ENCODE measurements around the gene TET3. TPM values are rescaled to one million over a fixed set of nuclear protein-coding genes. Genes with fewer than 3 reads are reported as not detected.

The TET3 gene
- total RNA-seq, 1 experiment from 2014 or later: 19.1 TPM

- DNase-seq: no peak
- Histone ChIP-seq H3K9me2 (ENCODE audit: insufficient read depth) (no peaks in the 10 kb centered on the region), H3K27me3 (ENCODE audit: insufficient read depth, low read depth) (no peaks in the 10 kb centered on the region), H3K27ac (no peak overlapping the region), H4K20me1 (ENCODE audit: insufficient read depth) (peaks cover 57% of the 10 kb centered on the region), H3K79me2 (ENCODE audit: low read depth) (peaks cover 77% of the 10 kb centered on the region), H3F3A (ENCODE audit: insufficient read depth, low read depth) (peaks cover 1% of the 10 kb centered on the region), H2AFZ (no peak overlapping the region), H3K36me3 (ENCODE audit: low read depth) (no peaks in the 10 kb centered on the region), H3K4me3 (no peak overlapping the region), H3K4me2 (no peak overlapping the region), H3K4me1 (replicated peaks; ENCODE audit: insufficient read depth) (no peaks in the 10 kb centered on the region), H3K9me3 (ENCODE audit: insufficient read depth, low read depth) (no peaks in the 10 kb centered on the region)
- TF ChIP-seq CTCF (conservative IDR thresholded peaks at IDR 0.05) (no peak), EZH2 (IDR thresholded peaks at IDR 0.05; ENCODE audit: low read depth) (no peak)
- ChIA-PET POLR2A (ENCODE audit: unreplicated experiment) (no interaction called here), CTCF (no interaction called here)
- intact Hi-C loops (cut with micrococcal nuclease; ENCODE audit: unreplicated experiment): no loop called here
- no TSS peak for BruUV-seq (replicated peaks)
These were observed 42.8 kb downstream of the TET3 start for GRCh38 chr2:74027496-74027895.

- peaks cover 70% of the 10 kb centered on the region for H3K79me2 ChIP-seq (ENCODE audit: low read depth)
- intact Hi-C loops (cut with micrococcal nuclease; ENCODE audit: unreplicated experiment): no loop called here
- H3K27me3 ChIP-seq (ENCODE audit: insufficient read depth, low read depth): no peaks in the 10 kb centered on the region
- POLR2A ChIA-PET (ENCODE audit: unreplicated experiment): no interaction called here
- peaks cover 54% of the 10 kb centered on the region for H4K20me1 ChIP-seq (ENCODE audit: insufficient read depth)
- H3K9me2 ChIP-seq (ENCODE audit: insufficient read depth): no peaks in the 10 kb centered on the region
- no peaks in the 10 kb centered on the region for H3K4me1 ChIP-seq (replicated peaks; ENCODE audit: insufficient read depth)
- no peak overlapping the region for H3K4me2 ChIP-seq
- CTCF ChIA-PET: no interaction called here
- H3K9me3 ChIP-seq (ENCODE audit: insufficient read depth, low read depth): no peaks in the 10 kb centered on the region
- no peak overlapping the region for H3K27ac ChIP-seq
- no peak for DNase-seq
- no peaks in the 10 kb centered on the region; the same call in 1 of the 2 replicates for H3F3A ChIP-seq (ENCODE audit: insufficient read depth, low read depth)
- H3K36me3 ChIP-seq (ENCODE audit: low read depth): no peaks in the 10 kb centered on the region
- H3K4me3 ChIP-seq: no peak overlapping the region
- TF ChIP-seq CTCF (conservative IDR thresholded peaks at IDR 0.05) (no peak), EZH2 (IDR thresholded peaks at IDR 0.05; ENCODE audit: low read depth) (no peak)
- no peak overlapping the region for H2AFZ ChIP-seq
- no TSS peak for BruUV-seq (replicated peaks)
These were observed 43.6 kb downstream of the TET3 start for GRCh38 chr2:74028290-74028689.

GRCh38 chr2:74028741-74029140 lies 44.0 kb downstream of the TET3 start:
- Histone ChIP-seq H3K4me3 (no peak overlapping the region), H4K20me1 (ENCODE audit: insufficient read depth) (peaks cover 54% of the 10 kb centered on the region), H3K4me2 (no peak overlapping the region), H3K36me3 (ENCODE audit: low read depth) (no peaks in the 10 kb centered on the region), H3K9me2 (ENCODE audit: insufficient read depth) (no peaks in the 10 kb centered on the region), H2AFZ (no peak overlapping the region), H3F3A (ENCODE audit: insufficient read depth, low read depth) (no peaks in the 10 kb centered on the region; the same call in 1 of the 2 replicates), H3K27ac (no peak overlapping the region), H3K4me1 (replicated peaks; ENCODE audit: insufficient read depth) (no peaks in the 10 kb centered on the region), H3K9me3 (ENCODE audit: insufficient read depth, low read depth) (no peaks in the 10 kb centered on the region), H3K79me2 (ENCODE audit: low read depth) (peaks cover 71% of the 10 kb centered on the region), H3K27me3 (ENCODE audit: insufficient read depth, low read depth) (no peaks in the 10 kb centered on the region)
- DNase-seq: no peak
- intact Hi-C loops (cut with micrococcal nuclease; ENCODE audit: unreplicated experiment): no loop called here
- POLR2A ChIA-PET (ENCODE audit: unreplicated experiment): no interaction called here
- no TSS peak for BruUV-seq (replicated peaks)
- CTCF ChIA-PET: no interaction called here
- TF ChIP-seq EZH2 (IDR thresholded peaks at IDR 0.05; ENCODE audit: low read depth): no peak
- no peak for TF ChIP-seq CTCF (conservative IDR thresholded peaks at IDR 0.05)
